K562 (cell line): ENCODE measurements around the gene ARFIP2. TPM values are rescaled to one million over a fixed set of nuclear protein-coding genes. Genes with fewer than 3 reads are reported as not detected.

Experiments used
- CREM ChIP-seq: IDR thresholded peaks from 2 replicates; pipeline ENCODE4 v1.6.1; 2014; ENCODE audit warnings: antibody characterized with exemption, low read depth
- CTBP1 ChIP-seq: fragments of 450-650 bp; IDR thresholded peaks from 2 replicates; pipeline ENCODE4 v1.6.1; 2016; ENCODE audit warnings: borderline replicate concordance
- HINFP ChIP-seq: fragments of 450-650 bp; conservative IDR thresholded peaks from 2 replicates; pipeline ENCODE4 v1.6.1; 2016; ENCODE audit warnings: missing genetic modification characterization, low read depth, mild to moderate bottlenecking, control low read depth, missing compliant biosample characterization
- HMGN3 ChIP-seq: IDR thresholded peaks from 2 replicates; pipeline ENCODE4 v1.6.1; 2011; ENCODE audit warnings: borderline replicate concordance, low read depth, mild to moderate bottlenecking, mixed read lengths, low read length; ENCODE audit not compliant: insufficient read length; ENCODE audit errors: extremely low read depth
- KDM1A ChIP-seq, 2 experiments: fragments of 450-650 bp; IDR thresholded peaks; 2 replicates each; pipeline ENCODE4 v1.6.1; 2016; ENCODE audit warnings: mild to moderate bottlenecking in 2 of 2
- PRMT5 ChIP-seq: sonication (generic); formaldehyde crosslinking; IDR thresholded peaks from 2 replicates; pipeline ENCODE4 v1.5.0; 2020; ENCODE audit warnings: missing genetic modification reagents
- RB1 ChIP-seq: fragments of 450-650 bp; IDR thresholded peaks from 2 replicates; pipeline ENCODE4 v1.6.1; 2017; ENCODE audit warnings: low read depth, mild to moderate bottlenecking
- STAG1 ChIP-seq: sonication (generic); formaldehyde crosslinking; IDR thresholded peaks from 2 replicates; pipeline ENCODE4 v1.5.0; 2020; ENCODE audit warnings: missing genetic modification reagents, borderline replicate concordance
- SUPT5H ChIP-seq: fragments of 450-650 bp; IDR thresholded peaks from 2 replicates; pipeline ENCODE4 v1.6.1; 2016
- TGIF2 ChIP-seq: sonication (generic); formaldehyde crosslinking; IDR thresholded peaks from 2 replicates; pipeline ENCODE4 v1.8.1; 2022; ENCODE audit warnings: mild to moderate bottlenecking, missing genetic modification reagents, moderate library complexity
- polyA plus RNA-seq, 8 experiments: library from polyadenylated mRNA; depleted of rRNA in 4 of 8; stranded (reverse) in 5 of 8; unstranded in 3 of 8; fragments of >200 nt; fragmentation: Nextera tagmentation in 2 of 8; fragmentation: Illumina TruSeq in 1 of 8; extraction: Ambion mirVana in 2 of 8; extraction: Trizol in 1 of 8; gene quantifications; 2 replicates each; pipeline versions ENCODE4 v1.2.1 to v1.2.3, GENCODE V29; 2011 to 2014; ENCODE audit warnings: inconsistent platforms in 1 of 8, missing spikeins in 1 of 8
- total RNA-seq, 7 experiments: library from RNA; depleted of rRNA in 6 of 7; stranded (reverse); fragments of >200 nt in 6 of 7; fragmentation: Illumina TruSeq in 2 of 7; extraction: Trizol in 2 of 7; gene quantifications; 2 replicates each; pipeline versions ENCODE4 v1.2.1 to v1.2.3, GENCODE V29; 2011 to 2021; ENCODE audit warnings: low replicate concordance in 1 of 7
- TF ChIP-seq, protein P1 (sequence below), 3 experiments: fragments of 200-800 bp in 1 of 3; sonication (Bioruptor generic) in 1 of 3; sonication (generic) in 1 of 3; formaldehyde crosslinking in 1 of 3; IDR thresholded peaks; 2 replicates each; pipeline versions ENCODE4 v1.6.1 to v1.8.0; 2016 to 2022; ENCODE audit warnings: mild to moderate bottlenecking in 2 of 3, missing compliant biosample characterization in 2 of 3, missing genetic modification characterization in 2 of 3, missing genetic modification reagents in 1 of 3
- TF ChIP-seq, protein P2 (sequence below): fragments of 250-450 bp; sonication (Bioruptor Pico); IDR thresholded peaks from 2 replicates; pipeline ENCODE4 v1.4.0; 2020; ENCODE audit warnings: mild to moderate bottlenecking
- TF ChIP-seq, protein P3 (sequence below), 2 experiments: fragments of 450-650 bp; formaldehyde crosslinking in 1 of 2; IDR thresholded peaks; 2 replicates each; pipeline versions ENCODE4 v1.4.0 to v1.6.1; 2014 to 2020; ENCODE audit warnings: mild to moderate bottlenecking in 2 of 2, borderline replicate concordance in 1 of 2, low read depth in 1 of 2

ARFIP2 gene
- total and polyA plus RNA-seq, 9 of the 15 experiments (the other 6 are each of a cell fraction or from before 2014, with no cell fraction given) = 11.8 to 74.1 (median 41.0) TPM

GRCh38 chr11:6473451-6474412 is 7.4 kb downstream of the ARFIP2 start, which contains the start of gene TRIM3 (continued):
- peak; percentile 75 for TF ChIP-seq HMGN3
- TF ChIP-seq CTBP1 = no peak; the same call in 1 of the 2 replicates
- TF ChIP-seq PRMT5 (CRISPR knock-in tag) = no peak
- TF ChIP-seq, protein P1, sequence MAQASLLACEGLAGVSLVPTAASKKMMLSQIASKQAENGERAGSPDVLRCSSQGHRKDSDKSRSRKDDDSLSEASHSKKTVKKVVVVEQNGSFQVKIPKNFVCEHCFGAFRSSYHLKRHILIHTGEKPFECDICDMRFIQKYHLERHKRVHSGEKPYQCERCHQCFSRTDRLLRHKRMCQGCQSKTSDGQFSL (CRISPR knock-in tag; IDR thresholded peaks at IDR 0.05) = no peak
- TF ChIP-seq, protein P1 (tag; IDR thresholded peaks at IDR 0.05) = no peak
- TF ChIP-seq, protein P2, sequence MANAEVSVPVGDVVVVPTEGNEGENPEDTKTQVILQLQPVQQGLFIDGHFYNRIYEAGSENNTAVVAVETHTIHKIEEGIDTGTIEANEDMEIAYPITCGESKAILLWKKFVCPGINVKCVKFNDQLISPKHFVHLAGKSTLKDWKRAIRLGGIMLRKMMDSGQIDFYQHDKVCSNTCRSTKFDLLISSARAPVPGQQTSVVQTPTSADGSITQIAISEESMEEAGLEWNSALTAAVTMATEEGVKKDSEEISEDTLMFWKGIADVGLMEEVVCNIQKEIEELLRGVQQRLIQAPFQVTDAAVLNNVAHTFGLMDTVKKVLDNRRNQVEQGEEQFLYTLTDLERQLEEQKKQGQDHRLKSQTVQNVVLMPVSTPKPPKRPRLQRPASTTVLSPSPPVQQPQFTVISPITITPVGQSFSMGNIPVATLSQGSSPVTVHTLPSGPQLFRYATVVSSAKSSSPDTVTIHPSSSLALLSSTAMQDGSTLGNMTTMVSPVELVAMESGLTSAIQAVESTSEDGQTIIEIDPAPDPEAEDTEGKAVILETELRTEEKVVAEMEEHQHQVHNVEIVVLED (CRISPR knock-in tag) = 0 out of 2 replicates have a peak, but pooled peaks have one; percentile 13
- TF ChIP-seq TGIF2 (CRISPR knock-in tag) = no peak
- peak; percentile 77 for TF ChIP-seq HINFP (tag)
- TF ChIP-seq KDM1A (IDR thresholded peaks at IDR 0.05) = no peak
- TF ChIP-seq STAG1 = no peak
- TF ChIP-seq CREM = 0 out of 2 replicates have a peak, but pooled peaks have one; percentile 11
- TF ChIP-seq SUPT5H = peak; percentile 35; the same call in 1 of the 2 replicates
- peak; percentile 50 for TF ChIP-seq RB1
- TF ChIP-seq, protein P3, sequence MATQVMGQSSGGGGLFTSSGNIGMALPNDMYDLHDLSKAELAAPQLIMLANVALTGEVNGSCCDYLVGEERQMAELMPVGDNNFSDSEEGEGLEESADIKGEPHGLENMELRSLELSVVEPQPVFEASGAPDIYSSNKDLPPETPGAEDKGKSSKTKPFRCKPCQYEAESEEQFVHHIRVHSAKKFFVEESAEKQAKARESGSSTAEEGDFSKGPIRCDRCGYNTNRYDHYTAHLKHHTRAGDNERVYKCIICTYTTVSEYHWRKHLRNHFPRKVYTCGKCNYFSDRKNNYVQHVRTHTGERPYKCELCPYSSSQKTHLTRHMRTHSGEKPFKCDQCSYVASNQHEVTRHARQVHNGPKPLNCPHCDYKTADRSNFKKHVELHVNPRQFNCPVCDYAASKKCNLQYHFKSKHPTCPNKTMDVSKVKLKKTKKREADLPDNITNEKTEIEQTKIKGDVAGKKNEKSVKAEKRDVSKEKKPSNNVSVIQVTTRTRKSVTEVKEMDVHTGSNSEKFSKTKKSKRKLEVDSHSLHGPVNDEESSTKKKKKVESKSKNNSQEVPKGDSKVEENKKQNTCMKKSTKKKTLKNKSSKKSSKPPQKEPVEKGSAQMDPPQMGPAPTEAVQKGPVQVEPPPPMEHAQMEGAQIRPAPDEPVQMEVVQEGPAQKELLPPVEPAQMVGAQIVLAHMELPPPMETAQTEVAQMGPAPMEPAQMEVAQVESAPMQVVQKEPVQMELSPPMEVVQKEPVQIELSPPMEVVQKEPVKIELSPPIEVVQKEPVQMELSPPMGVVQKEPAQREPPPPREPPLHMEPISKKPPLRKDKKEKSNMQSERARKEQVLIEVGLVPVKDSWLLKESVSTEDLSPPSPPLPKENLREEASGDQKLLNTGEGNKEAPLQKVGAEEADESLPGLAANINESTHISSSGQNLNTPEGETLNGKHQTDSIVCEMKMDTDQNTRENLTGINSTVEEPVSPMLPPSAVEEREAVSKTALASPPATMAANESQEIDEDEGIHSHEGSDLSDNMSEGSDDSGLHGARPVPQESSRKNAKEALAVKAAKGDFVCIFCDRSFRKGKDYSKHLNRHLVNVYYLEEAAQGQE (IDR thresholded peaks at IDR 0.05; ENCODE audit: borderline replicate concordance) = no peak
- TF ChIP-seq, protein P3 (CRISPR knock-in tag; IDR thresholded peaks at IDR 0.05; ENCODE audit: low read depth) = 0 out of 2 replicates have a peak, but pooled peaks have one; percentile 34
